ENCODE results near the gene JMJD4. TPM values are rescaled to one million over a fixed set of nuclear protein-coding genes. Genes with fewer than 3 reads are reported as not detected.

JMJD4 gene
- total RNA-seq, 1 experiment from 2014 or later, result 20.7 TPM

- no peak for DNase-seq (ENCODE audit: low spot score)
- intact Hi-C loops (cut with micrococcal nuclease; ENCODE audit: unreplicated experiment), result no loop called here
- no peaks in the 10 kb centered on the region for H3K27me3 ChIP-seq (replicated peaks; ENCODE audit: insufficient read depth, low read depth, low read length, poor library complexity)
- no peak for TF ChIP-seq EZH2 (IDR thresholded peaks at IDR 0.05; ENCODE audit: borderline replicate concordance, low read depth, low read length, poor library complexity, severe bottlenecking)
- TF ChIP-seq CTCF (conservative IDR thresholded peaks at IDR 0.05; ENCODE audit: low read depth, low read length), result no peak
- peak overlapping the region; percentile 78 for H3K27ac ChIP-seq (ENCODE audit: low read depth, low read length, poor library complexity, severe bottlenecking)
- H3K4me3 ChIP-seq (ENCODE audit: low read depth, low read length, poor library complexity, severe bottlenecking), result peak overlapping the region; percentile 57
- BruUV-seq (replicated peaks), result no TSS peak
- POLR2A ChIA-PET (ENCODE audit: low non-redundant PET), result no interaction called here
- H3K4me1 ChIP-seq (ENCODE audit: insufficient read depth, low read length, poor library complexity, severe bottlenecking), result peaks cover 8% of the 10 kb centered on the region
- H3K9me3 ChIP-seq (ENCODE audit: low read depth, low read length, poor library complexity, severe bottlenecking), result no peaks in the 10 kb centered on the region
- CTCF ChIA-PET, result no interaction called here
- peaks cover 15% of the 10 kb centered on the region for H3K36me3 ChIP-seq (ENCODE audit: insufficient read depth, low read length, poor library complexity, severe bottlenecking)
Observed at GRCh38 chr1:227728892-227729143, 6.3 kb downstream of the JMJD4 start.

GRCh38 chr1:227728059-227728891, 6.8 kb downstream of the JMJD4 start:
- Histone ChIP-seq H3K9me3 (ENCODE audit: low read depth, low read length, poor library complexity, severe bottlenecking) (no peaks in the 10 kb centered on the region), H3K27ac (ENCODE audit: low read depth, low read length, poor library complexity, severe bottlenecking) (peak overlapping the region; percentile 78), H3K4me3 (ENCODE audit: low read depth, low read length, poor library complexity, severe bottlenecking) (peak overlapping the region; percentile 57), H3K4me1 (ENCODE audit: insufficient read depth, low read length, poor library complexity, severe bottlenecking) (peaks cover 8% of the 10 kb centered on the region), H3K36me3 (ENCODE audit: insufficient read depth, low read length, poor library complexity, severe bottlenecking) (peaks cover 14% of the 10 kb centered on the region), H3K27me3 (replicated peaks; ENCODE audit: insufficient read depth, low read depth, low read length, poor library complexity) (no peaks in the 10 kb centered on the region)
- TF ChIP-seq CTCF (conservative IDR thresholded peaks at IDR 0.05; ENCODE audit: low read depth, low read length) (no peak), EZH2 (IDR thresholded peaks at IDR 0.05; ENCODE audit: borderline replicate concordance, low read depth, low read length, poor library complexity, severe bottlenecking) (no peak)
- BruUV-seq (replicated peaks), result no TSS peak
- POLR2A ChIA-PET (ENCODE audit: low non-redundant PET), result no interaction called here
- intact Hi-C loops (cut with micrococcal nuclease; ENCODE audit: unreplicated experiment), result no loop called here
- peak; percentile 77 for DNase-seq (ENCODE audit: low spot score)
- CTCF ChIA-PET, result no interaction called here

GRCh38 chr1:227726924-227727599, 8.0 kb downstream of the JMJD4 start:
- no peak overlapping the region for H3K4me3 ChIP-seq (ENCODE audit: low read depth, low read length, poor library complexity, severe bottlenecking)
- ChIA-PET CTCF (no interaction called here), POLR2A (ENCODE audit: low non-redundant PET) (no interaction called here)
- no peak overlapping the region for H3K27ac ChIP-seq (ENCODE audit: low read depth, low read length, poor library complexity, severe bottlenecking)
- H3K36me3 ChIP-seq (ENCODE audit: insufficient read depth, low read length, poor library complexity, severe bottlenecking), result peaks cover 4% of the 10 kb centered on the region
- no peak for DNase-seq (ENCODE audit: low spot score)
- peaks cover 8% of the 10 kb centered on the region for H3K4me1 ChIP-seq (ENCODE audit: insufficient read depth, low read length, poor library complexity, severe bottlenecking)
- H3K9me3 ChIP-seq (ENCODE audit: low read depth, low read length, poor library complexity, severe bottlenecking), result no peaks in the 10 kb centered on the region
- no peak for TF ChIP-seq CTCF (conservative IDR thresholded peaks at IDR 0.05; ENCODE audit: low read depth, low read length)
- no peak for TF ChIP-seq EZH2 (IDR thresholded peaks at IDR 0.05; ENCODE audit: borderline replicate concordance, low read depth, low read length, poor library complexity, severe bottlenecking)
- intact Hi-C loops (cut with micrococcal nuclease; ENCODE audit: unreplicated experiment), result no loop called here
- BruUV-seq (replicated peaks), result no TSS peak
- no peaks in the 10 kb centered on the region for H3K27me3 ChIP-seq (replicated peaks; ENCODE audit: insufficient read depth, low read depth, low read length, poor library complexity)
